ENCODE results near the gene SNX24. TPM values are rescaled to one million over a fixed set of nuclear protein-coding genes. Genes with fewer than 3 reads are reported as not detected.
A peak's percentile ranks its signal among the peaks of the same experiment; 100 is the strongest.

Gene SNX24
- total RNA-seq, result 1 to 10 TPM; 2.2 to 4.9 (median 3.8) TPM
- total RNA-seq (2013), result 5.3 TPM
- total RNA-seq, result 0.68 to 5.6 (median 2.6) reads per million in 29 experiments

DNA sequence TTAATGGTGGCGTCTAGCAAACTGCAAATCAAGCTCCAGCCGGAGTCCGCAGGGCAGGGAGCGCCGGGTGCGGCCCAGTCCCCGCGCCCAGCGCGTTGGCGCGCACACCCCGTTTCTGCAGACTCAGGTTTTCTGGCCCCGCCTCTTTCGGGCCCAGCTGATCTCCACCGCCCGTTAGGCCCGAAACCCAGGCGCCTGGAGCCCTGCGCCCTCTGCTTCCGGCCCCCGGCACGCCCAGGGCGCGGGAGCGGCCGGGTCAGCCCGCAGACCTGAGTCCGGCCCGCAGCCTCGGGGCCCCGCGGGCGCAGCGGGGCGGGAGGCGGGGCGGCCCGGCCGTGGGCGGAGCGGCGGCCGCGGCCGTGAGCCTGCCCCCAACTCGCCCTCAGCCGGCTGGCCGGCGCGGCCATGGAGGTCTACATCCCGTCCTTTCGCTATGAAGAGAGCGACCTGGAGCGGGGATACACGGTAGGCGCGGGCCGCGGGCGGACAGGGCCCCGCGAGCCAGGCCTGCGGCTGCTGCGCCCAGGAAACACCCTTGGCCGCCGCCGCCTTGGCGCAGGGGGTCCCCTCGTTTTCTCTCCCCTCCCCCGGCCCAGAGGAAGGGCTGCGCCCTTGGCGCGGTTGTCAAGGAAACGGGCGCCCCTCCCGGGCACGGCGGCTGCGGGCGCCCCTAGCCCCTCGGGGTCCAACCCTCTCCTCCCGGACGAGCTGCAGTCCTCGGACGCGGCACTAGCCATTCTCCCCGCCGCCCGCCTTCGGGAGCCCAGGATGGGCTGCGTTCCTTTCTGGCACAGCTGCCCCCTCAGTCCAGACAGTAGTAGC is at the start of gene SNX24:
Gene SNX24, plus strand, starts transcription at position 385 of the 822 bp plus-strand sequence. Its CDS starts 21 bp downstream, at position 406.
- no peaks in the 10 kb centered on the region for H3K9me3 ChIP-seq
- ChIA-PET CTCF (interaction anchor here in 1 of 2 donors (1.4 to 1.8 kb wide), 2 partner anchors 70 to 578 kb away, joined by 3 to 10 read pairs; partner anchors contain the start of genes CEP120 and SNX2), POLR2A (no interaction called here)
- Mint-ChIP-seq H3K36me3 (no peaks in the 10 kb centered on the region), H3K27ac (peak within 1 kb of the TSS; percentile 91), H3K4me3 (peak within 1 kb of the TSS; percentile 83 to 86 (median 86)), H3K9me3 (no peaks in the 10 kb centered on the region), H3K4me1 (peaks cover 26 to 39% (median 27%) of the 10 kb centered on the region in 3 donors), H3K27me3 (peaks cover 0 to 3% of the 10 kb centered on the region in 2 donors)
- no peaks in the 10 kb centered on the region for H3K36me3 ChIP-seq (ENCODE audit: control insufficient read depth in 2 of 2, extremely low read depth in 1 of 2, insufficient read depth in 1 of 2, low read length in 1 of 2)
- no peaks in the 10 kb centered on the region for H3K27me3 ChIP-seq (replicated peaks in 1 of 2; ENCODE audit: control insufficient read depth in 2 of 2, extremely low read depth in 1 of 2, insufficient read depth in 2 of 2, low read length in 1 of 2)
- under 1% methylated on average over 92 of the region's 92 CpGs for WGBS (ENCODE audit: insufficient coverage)
- peak within 1 kb of the TSS; percentile 66 to 96 for H3K4me3 ChIP-seq (ENCODE audit: control insufficient read depth in 1 of 2, extremely low read depth in 1 of 2, low read length in 1 of 2)
- H3K27ac ChIP-seq (ENCODE audit: low read length), result peak within 1 kb of the TSS; percentile 70
- DNase-seq, result peak; percentile 33 to 80 (median 62)
- peak; percentile 85 to 88 (median 87) for ATAC-seq (replicated peaks in 1 of 4)
- H3K4me1 ChIP-seq (ENCODE audit: control insufficient read depth in 1 of 2, extremely low read depth in 1 of 2, insufficient read depth in 2 of 2, low read length in 2 of 2), result peaks cover 8 to 19% of the 10 kb centered on the region in 2 experiments

DNA sequence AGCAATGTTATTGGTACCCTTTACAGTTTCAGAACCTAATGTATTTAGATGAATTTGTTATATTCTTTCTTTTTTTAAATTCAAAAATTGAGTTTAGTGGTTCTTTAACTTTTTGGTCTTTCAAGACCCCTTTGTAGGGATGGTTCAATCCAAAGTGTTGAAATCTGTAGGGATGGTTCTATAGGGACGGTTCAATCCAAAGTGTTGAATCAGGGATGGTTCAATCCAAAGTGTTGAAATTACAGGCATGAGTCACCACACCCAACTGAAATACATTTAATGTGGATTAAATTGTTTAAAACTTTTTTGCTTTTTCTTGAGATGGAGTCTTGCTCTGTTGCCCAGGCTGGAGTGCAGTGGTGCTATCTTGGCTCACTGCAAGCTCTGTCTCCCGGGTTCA is 39.9 kb upstream of the SNX24 start:
- POLR2A ChIA-PET, result no interaction called here

GRCh38 chr5:122810405-122810804 is 35.0 kb upstream of the SNX24 start:
- ATAC-seq (replicated peaks in 1 of 4), result no peak
- Histone ChIP-seq H3K9me3 (no peaks in the 10 kb centered on the region), H3K36me3 (ENCODE audit: control insufficient read depth in 2 of 2, extremely low read depth in 1 of 2, insufficient read depth in 1 of 2, low read length in 1 of 2) (peaks cover 0 to 25% of the 10 kb centered on the region in 2 donors), H3K27ac (ENCODE audit: low read length) (no peak overlapping the region), H3K4me1 (ENCODE audit: control insufficient read depth in 1 of 2, extremely low read depth in 1 of 2, insufficient read depth in 2 of 2, low read length in 2 of 2) (no peaks in the 10 kb centered on the region), H3K4me3 (ENCODE audit: control insufficient read depth in 1 of 2, extremely low read depth in 1 of 2, low read length in 1 of 2) (no peak overlapping the region), H3K27me3 (replicated peaks in 1 of 2; ENCODE audit: control insufficient read depth in 2 of 2, extremely low read depth in 1 of 2, insufficient read depth in 2 of 2, low read length in 1 of 2) (no peaks in the 10 kb centered on the region)
- Mint-ChIP-seq H3K27me3 (no peaks in the 10 kb centered on the region), H3K4me1 (no peaks in the 10 kb centered on the region), H3K4me3 (no peak overlapping the region), H3K9me3 (no peaks in the 10 kb centered on the region), H3K36me3 (peaks cover 50% of the 10 kb centered on the region), H3K27ac (no peak overlapping the region)
- ChIA-PET CTCF (no interaction called here), POLR2A (no interaction called here)
- DNase-seq, result no peak
- WGBS (ENCODE audit: insufficient coverage), result no CpG with 5 or more reads among the region's 2 CpGs

More for the DNA sequence above, 39.9 kb upstream of the SNX24 start:
- Histone ChIP-seq H3K27me3 (replicated peaks in 1 of 2; ENCODE audit: control insufficient read depth in 2 of 2, extremely low read depth in 1 of 2, insufficient read depth in 2 of 2, low read length in 1 of 2) (no peaks in the 10 kb centered on the region), H3K4me1 (ENCODE audit: control insufficient read depth in 1 of 2, extremely low read depth in 1 of 2, insufficient read depth in 2 of 2, low read length in 2 of 2) (no peaks in the 10 kb centered on the region), H3K9me3 (no peaks in the 10 kb centered on the region), H3K36me3 (ENCODE audit: control insufficient read depth in 2 of 2, extremely low read depth in 1 of 2, insufficient read depth in 1 of 2, low read length in 1 of 2) (peaks cover 0 to 49% of the 10 kb centered on the region in 2 donors), H3K27ac (ENCODE audit: low read length) (no peak overlapping the region), H3K4me3 (ENCODE audit: control insufficient read depth in 1 of 2, extremely low read depth in 1 of 2, low read length in 1 of 2) (no peak overlapping the region)
- ATAC-seq (replicated peaks in 1 of 4) (no peak), DNase-seq (no peak)
- H3K4me3 Mint-ChIP-seq, result no peak overlapping the region
- no peaks in the 10 kb centered on the region for H3K9me3 Mint-ChIP-seq
- no peaks in the 10 kb centered on the region for H3K27me3 Mint-ChIP-seq
- CTCF ChIA-PET, result interaction anchor here in 1 of 2 donors (0.6 kb wide), 2 partner anchors 25 to 38 kb away, joined by 4 to 8 read pairs; no protein-coding TSS in a partner anchor
- no peak overlapping the region for H3K27ac Mint-ChIP-seq
- no CpG with 5 or more reads among the region's 2 CpGs for WGBS (ENCODE audit: insufficient coverage)
- no peaks in the 10 kb centered on the region for H3K4me1 Mint-ChIP-seq
- peaks cover 64% of the 10 kb centered on the region for H3K36me3 Mint-ChIP-seq

- no peak overlapping the region for H3K4me3 Mint-ChIP-seq
- H3K36me3 Mint-ChIP-seq, result peaks cover 19% of the 10 kb centered on the region
- no peaks in the 10 kb centered on the region for H3K27me3 Mint-ChIP-seq
- H3K4me3 ChIP-seq (ENCODE audit: control insufficient read depth in 1 of 2, extremely low read depth in 1 of 2, low read length in 1 of 2), result no peak overlapping the region
- H3K9me3 Mint-ChIP-seq, result no peaks in the 10 kb centered on the region
- H3K9me3 ChIP-seq, result no peaks in the 10 kb centered on the region
- H3K27ac Mint-ChIP-seq, result no peak overlapping the region
- peaks cover 0 to 24% of the 10 kb centered on the region in 2 donors for H3K36me3 ChIP-seq (ENCODE audit: control insufficient read depth in 2 of 2, extremely low read depth in 1 of 2, insufficient read depth in 1 of 2, low read length in 1 of 2)
- no peaks in the 10 kb centered on the region for H3K27me3 ChIP-seq (replicated peaks in 1 of 2; ENCODE audit: control insufficient read depth in 2 of 2, extremely low read depth in 1 of 2, insufficient read depth in 2 of 2, low read length in 1 of 2)
- CTCF ChIA-PET, result no interaction called here
- ATAC-seq (replicated peaks in 1 of 4) (no peak), DNase-seq (no peak)
- H3K4me1 ChIP-seq (ENCODE audit: control insufficient read depth in 1 of 2, extremely low read depth in 1 of 2, insufficient read depth in 2 of 2, low read length in 2 of 2), result no peaks in the 10 kb centered on the region
- POLR2A ChIA-PET, result interaction anchor here in 1 of 2 donors (0.6 kb wide), 1 partner anchor 35 kb away, joined by 6 read pairs; no protein-coding TSS in a partner anchor
- no CpG with 5 or more reads among the region's 3 CpGs for WGBS (ENCODE audit: insufficient coverage)
- no peak overlapping the region for H3K27ac ChIP-seq (ENCODE audit: low read length)
- no peaks in the 10 kb centered on the region for H3K4me1 Mint-ChIP-seq
Observed at GRCh38 chr5:122815218-122815767, 30.1 kb upstream of the SNX24 start.

DNA sequence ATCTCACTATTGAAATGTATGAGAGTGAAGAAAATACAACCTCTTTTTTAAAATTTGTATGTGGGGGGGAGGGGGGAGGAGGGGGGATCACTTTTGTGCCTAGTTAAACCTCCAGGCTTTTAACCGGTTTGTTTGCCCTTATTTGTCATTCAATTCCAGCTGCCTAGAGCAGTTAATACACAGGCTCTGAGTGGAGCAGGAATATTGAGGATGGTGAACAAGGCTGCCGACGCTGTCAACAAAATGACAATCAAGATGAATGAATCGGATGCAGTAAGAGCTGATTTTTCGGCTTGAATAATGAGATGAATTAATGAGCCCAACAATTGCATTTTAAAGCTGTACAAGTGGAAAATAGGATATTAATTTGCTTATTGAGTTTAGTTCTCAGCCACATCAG is 28.7 kb upstream of the SNX24 start:
- H3K4me1 ChIP-seq (ENCODE audit: control insufficient read depth in 1 of 2, extremely low read depth in 1 of 2, insufficient read depth in 2 of 2, low read length in 2 of 2), result no peaks in the 10 kb centered on the region
- CTCF ChIA-PET, result interaction anchor here (0.5 to 0.8 kb wide), 2 partner anchors 57 to 678 kb away, joined by 3 to 9 read pairs; no protein-coding TSS in a partner anchor
- ATAC-seq (replicated peaks in 1 of 4), result no peak
- H3K36me3 ChIP-seq (ENCODE audit: control insufficient read depth in 2 of 2, extremely low read depth in 1 of 2, insufficient read depth in 1 of 2, low read length in 1 of 2), result peaks cover 0 to 24% of the 10 kb centered on the region in 2 donors
- no peak for DNase-seq
- WGBS (ENCODE audit: insufficient coverage), result 98% methylated on average over 4 of the region's 5 CpGs
- no peaks in the 10 kb centered on the region for H3K4me1 Mint-ChIP-seq
- H3K27me3 ChIP-seq (replicated peaks in 1 of 2; ENCODE audit: control insufficient read depth in 2 of 2, extremely low read depth in 1 of 2, insufficient read depth in 2 of 2, low read length in 1 of 2), result no peaks in the 10 kb centered on the region
- peaks cover 15% of the 10 kb centered on the region for H3K36me3 Mint-ChIP-seq
- H3K9me3 ChIP-seq, result no peaks in the 10 kb centered on the region
- H3K27ac Mint-ChIP-seq, result no peak overlapping the region
- H3K9me3 Mint-ChIP-seq, result no peaks in the 10 kb centered on the region
- no peak overlapping the region for H3K4me3 Mint-ChIP-seq
- no peak overlapping the region for H3K4me3 ChIP-seq (ENCODE audit: control insufficient read depth in 1 of 2, extremely low read depth in 1 of 2, low read length in 1 of 2)
- H3K27ac ChIP-seq (ENCODE audit: low read length), result no peak overlapping the region
- no peaks in the 10 kb centered on the region for H3K27me3 Mint-ChIP-seq
- POLR2A ChIA-PET, result no interaction called here

GRCh38 chr5:122831984-122832383 is 13.4 kb upstream of the SNX24 start:
- no CpG with 5 or more reads among the region's 1 CpG for WGBS (ENCODE audit: insufficient coverage)
- no peaks in the 10 kb centered on the region for H3K27me3 Mint-ChIP-seq
- H3K4me1 ChIP-seq (ENCODE audit: control insufficient read depth in 1 of 2, extremely low read depth in 1 of 2, insufficient read depth in 2 of 2, low read length in 2 of 2), result no peaks in the 10 kb centered on the region
- DNase-seq, result no peak
- no peaks in the 10 kb centered on the region for H3K9me3 Mint-ChIP-seq
- ChIA-PET POLR2A (interaction anchor here in 1 of 2 donors (0.5 kb wide), 1 partner anchor 80 kb away, joined by 4 read pairs; no protein-coding TSS in a partner anchor), CTCF (no interaction called here)
- H3K4me3 ChIP-seq (ENCODE audit: control insufficient read depth in 1 of 2, extremely low read depth in 1 of 2, low read length in 1 of 2), result no peak overlapping the region
- peaks cover 15% of the 10 kb centered on the region for H3K36me3 Mint-ChIP-seq
- no peak for ATAC-seq (replicated peaks in 1 of 4)
- peaks cover 0 to 19% of the 10 kb centered on the region in 2 donors for H3K36me3 ChIP-seq (ENCODE audit: control insufficient read depth in 2 of 2, extremely low read depth in 1 of 2, insufficient read depth in 1 of 2, low read length in 1 of 2)
- no peaks in the 10 kb centered on the region for H3K9me3 ChIP-seq
- H3K27ac ChIP-seq (ENCODE audit: low read length), result no peak overlapping the region
- H3K27me3 ChIP-seq (replicated peaks in 1 of 2; ENCODE audit: control insufficient read depth in 2 of 2, extremely low read depth in 1 of 2, insufficient read depth in 2 of 2, low read length in 1 of 2), result no peaks in the 10 kb centered on the region
- H3K4me3 Mint-ChIP-seq, result no peak overlapping the region
- no peak overlapping the region for H3K27ac Mint-ChIP-seq
- no peaks in the 10 kb centered on the region for H3K4me1 Mint-ChIP-seq
